ENCODE results near the gene MYD88. TPM values are rescaled to one million over a fixed set of nuclear protein-coding genes. Genes with fewer than 3 reads are reported as not detected.

Gene MYD88
- total RNA-seq, 1 donor = 8.7 TPM

GRCh38 chr3:38139652-38140051 is 1.2 kb downstream of the MYD88 start:
- Histone ChIP-seq H3K36me3 (ENCODE audit: insufficient read depth, low read length) (peaks cover 13% of the 10 kb centered on the region), H3K27ac (ENCODE audit: low read depth, low read length) (no peak overlapping the region), H3K4me3 (ENCODE audit: insufficient read depth, low read length) (peak overlapping the region; percentile 99), H3K4me1 (ENCODE audit: insufficient read depth, low read length) (peaks cover 27% of the 10 kb centered on the region), H3K79me2 (ENCODE audit: insufficient read depth, low read length) (peaks cover 44% of the 10 kb centered on the region), H4K20me1 (ENCODE audit: insufficient read depth, low read length) (peaks cover 10% of the 10 kb centered on the region), H3K4me2 (ENCODE audit: insufficient read depth, low read length) (peak overlapping the region; percentile 96), H2AFZ (ENCODE audit: low read length) (no peak overlapping the region), H3K27me3 (ENCODE audit: insufficient read depth, low read length) (no peaks in the 10 kb centered on the region), H3K9me3 (ENCODE audit: low read depth, low read length) (no peaks in the 10 kb centered on the region)
- DNase-seq (ENCODE audit: insufficient read length, low spot score, missing footprints) = no peak
- TF ChIP-seq, protein P1, sequence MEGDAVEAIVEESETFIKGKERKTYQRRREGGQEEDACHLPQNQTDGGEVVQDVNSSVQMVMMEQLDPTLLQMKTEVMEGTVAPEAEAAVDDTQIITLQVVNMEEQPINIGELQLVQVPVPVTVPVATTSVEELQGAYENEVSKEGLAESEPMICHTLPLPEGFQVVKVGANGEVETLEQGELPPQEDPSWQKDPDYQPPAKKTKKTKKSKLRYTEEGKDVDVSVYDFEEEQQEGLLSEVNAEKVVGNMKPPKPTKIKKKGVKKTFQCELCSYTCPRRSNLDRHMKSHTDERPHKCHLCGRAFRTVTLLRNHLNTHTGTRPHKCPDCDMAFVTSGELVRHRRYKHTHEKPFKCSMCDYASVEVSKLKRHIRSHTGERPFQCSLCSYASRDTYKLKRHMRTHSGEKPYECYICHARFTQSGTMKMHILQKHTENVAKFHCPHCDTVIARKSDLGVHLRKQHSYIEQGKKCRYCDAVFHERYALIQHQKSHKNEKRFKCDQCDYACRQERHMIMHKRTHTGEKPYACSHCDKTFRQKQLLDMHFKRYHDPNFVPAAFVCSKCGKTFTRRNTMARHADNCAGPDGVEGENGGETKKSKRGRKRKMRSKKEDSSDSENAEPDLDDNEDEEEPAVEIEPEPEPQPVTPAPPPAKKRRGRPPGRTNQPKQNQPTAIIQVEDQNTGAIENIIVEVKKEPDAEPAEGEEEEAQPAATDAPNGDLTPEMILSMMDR (IDR thresholded peaks at IDR 0.05; ENCODE audit: extremely low read depth, low read depth, low read length) = no peak

- TF ChIP-seq, protein P1 (IDR thresholded peaks at IDR 0.05; ENCODE audit: extremely low read depth, low read depth, low read length) = no peak
- H4K20me1 ChIP-seq (ENCODE audit: insufficient read depth, low read length) = peaks cover 10% of the 10 kb centered on the region
Measured at GRCh38 chr3:38140326-38141172, 2.1 kb downstream of the MYD88 start.

DNA sequence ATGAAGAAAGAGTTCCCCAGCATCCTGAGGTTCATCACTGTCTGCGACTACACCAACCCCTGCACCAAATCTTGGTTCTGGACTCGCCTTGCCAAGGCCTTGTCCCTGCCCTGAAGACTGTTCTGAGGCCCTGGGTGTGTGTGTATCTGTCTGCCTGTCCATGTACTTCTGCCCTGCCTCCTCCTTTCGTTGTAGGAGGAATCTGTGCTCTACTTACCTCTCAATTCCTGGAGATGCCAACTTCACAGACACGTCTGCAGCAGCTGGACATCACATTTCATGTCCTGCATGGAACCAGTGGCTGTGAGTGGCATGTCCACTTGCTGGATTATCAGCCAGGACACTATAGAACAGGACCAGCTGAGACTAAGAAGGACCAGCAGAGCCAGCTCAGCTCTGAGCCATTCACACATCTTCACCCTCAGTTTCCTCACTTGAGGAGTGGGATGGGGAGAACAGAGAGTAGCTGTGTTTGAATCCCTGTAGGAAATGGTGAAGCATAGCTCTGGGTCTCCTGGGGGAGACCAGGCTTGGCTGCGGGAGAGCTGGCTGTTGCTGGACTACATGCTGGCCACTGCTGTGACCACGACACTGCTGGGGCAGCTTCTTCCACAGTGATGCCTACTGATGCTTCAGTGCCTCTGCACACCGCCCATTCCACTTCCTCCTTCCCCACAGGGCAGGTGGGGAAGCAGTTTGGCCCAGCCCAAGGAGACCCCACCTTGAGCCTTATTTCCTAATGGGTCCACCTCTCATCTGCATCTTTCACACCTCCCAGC is 2.9 kb downstream of the MYD88 start:
- no peak for DNase-seq (ENCODE audit: insufficient read length, low spot score, missing footprints)
- peaks cover 4% of the 10 kb centered on the region for H4K20me1 ChIP-seq (ENCODE audit: insufficient read depth, low read length)

More at GRCh38 chr3:38140326-38141172, 2.1 kb downstream of the MYD88 start:
- H3K4me1 ChIP-seq (ENCODE audit: insufficient read depth, low read length) = peaks cover 26% of the 10 kb centered on the region
- no peak overlapping the region for H3K4me3 ChIP-seq (ENCODE audit: insufficient read depth, low read length)
- H3K9me3 ChIP-seq (ENCODE audit: low read depth, low read length) = no peaks in the 10 kb centered on the region
- H3K79me2 ChIP-seq (ENCODE audit: insufficient read depth, low read length) = peaks cover 35% of the 10 kb centered on the region
- DNase-seq (ENCODE audit: insufficient read length, low spot score, missing footprints) = no peak
- no peak overlapping the region for H3K27ac ChIP-seq (ENCODE audit: low read depth, low read length)
- no peak overlapping the region for H2AFZ ChIP-seq (ENCODE audit: low read length)
- no peaks in the 10 kb centered on the region for H3K27me3 ChIP-seq (ENCODE audit: insufficient read depth, low read length)
- H3K4me2 ChIP-seq (ENCODE audit: insufficient read depth, low read length) = no peak overlapping the region
- peaks cover 13% of the 10 kb centered on the region for H3K36me3 ChIP-seq (ENCODE audit: insufficient read depth, low read length)

More for the DNA sequence above, 2.9 kb downstream of the MYD88 start:
- Histone ChIP-seq H3K4me2 (ENCODE audit: insufficient read depth, low read length) (no peak overlapping the region), H3K79me2 (ENCODE audit: insufficient read depth, low read length) (peaks cover 27% of the 10 kb centered on the region), H3K27me3 (ENCODE audit: insufficient read depth, low read length) (no peaks in the 10 kb centered on the region), H3K9me3 (ENCODE audit: low read depth, low read length) (no peaks in the 10 kb centered on the region), H3K27ac (ENCODE audit: low read depth, low read length) (no peak overlapping the region), H3K4me1 (ENCODE audit: insufficient read depth, low read length) (peaks cover 22% of the 10 kb centered on the region), H3K4me3 (ENCODE audit: insufficient read depth, low read length) (no peak overlapping the region), H3K36me3 (ENCODE audit: insufficient read depth, low read length) (peaks cover 13% of the 10 kb centered on the region), H2AFZ (ENCODE audit: low read length) (no peak overlapping the region)
- TF ChIP-seq, protein P1 (IDR thresholded peaks at IDR 0.05; ENCODE audit: extremely low read depth, low read depth, low read length) = no peak

All from osteoblast (primary cell).